Keratinocyte (primary cell): ENCODE measurements around the gene MARCHF6.

ENCODE experiments used
- EZH2 ChIP-seq: IDR thresholded peaks from one replicate; pipeline ENCODE4 v1.6.1; 2012; ENCODE audit warnings: inconsistent platforms, mild to moderate bottlenecking, low read length, moderate library complexity
- TF ChIP-seq, protein P1 (sequence below), 3 experiments: IDR thresholded peaks in 1 of 3; conservative IDR thresholded peaks in 1 of 3; optimal IDR thresholded peaks in 1 of 3; 2 replicates in 2 of 3; 3 replicates in 1 of 3; pipeline versions ENCODE3 to v1.5.1; 2011; ENCODE audit warnings: low read length in 3 of 3, mild to moderate bottlenecking in 3 of 3, moderate library complexity in 2 of 3, control low read depth in 1 of 3, inconsistent platforms in 1 of 3; ENCODE audit not compliant: insufficient read depth in 2 of 3; ENCODE audit errors: extremely low read depth in 1 of 3

DNA sequence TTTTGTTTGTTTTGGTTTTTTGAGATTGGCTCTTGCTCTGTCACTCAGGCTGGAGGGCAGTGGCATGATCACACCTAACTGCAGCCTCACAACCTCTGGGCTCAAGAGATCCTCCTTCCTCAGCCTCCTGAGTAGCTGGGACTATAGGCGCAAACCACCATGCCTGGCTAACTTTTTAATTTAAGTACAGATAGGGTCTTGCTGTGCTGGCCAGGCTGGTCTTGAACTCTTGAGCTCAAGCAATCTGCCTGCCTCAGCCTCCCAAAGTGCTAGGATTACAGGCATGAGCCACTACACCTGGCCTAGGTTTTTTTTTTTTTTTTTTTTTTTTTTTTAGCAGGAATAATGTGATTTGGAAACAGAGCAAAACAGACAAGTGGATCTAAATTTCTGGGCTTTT lies 37.6 kb downstream of the MARCHF6 start:
- TF ChIP-seq, protein P1, sequence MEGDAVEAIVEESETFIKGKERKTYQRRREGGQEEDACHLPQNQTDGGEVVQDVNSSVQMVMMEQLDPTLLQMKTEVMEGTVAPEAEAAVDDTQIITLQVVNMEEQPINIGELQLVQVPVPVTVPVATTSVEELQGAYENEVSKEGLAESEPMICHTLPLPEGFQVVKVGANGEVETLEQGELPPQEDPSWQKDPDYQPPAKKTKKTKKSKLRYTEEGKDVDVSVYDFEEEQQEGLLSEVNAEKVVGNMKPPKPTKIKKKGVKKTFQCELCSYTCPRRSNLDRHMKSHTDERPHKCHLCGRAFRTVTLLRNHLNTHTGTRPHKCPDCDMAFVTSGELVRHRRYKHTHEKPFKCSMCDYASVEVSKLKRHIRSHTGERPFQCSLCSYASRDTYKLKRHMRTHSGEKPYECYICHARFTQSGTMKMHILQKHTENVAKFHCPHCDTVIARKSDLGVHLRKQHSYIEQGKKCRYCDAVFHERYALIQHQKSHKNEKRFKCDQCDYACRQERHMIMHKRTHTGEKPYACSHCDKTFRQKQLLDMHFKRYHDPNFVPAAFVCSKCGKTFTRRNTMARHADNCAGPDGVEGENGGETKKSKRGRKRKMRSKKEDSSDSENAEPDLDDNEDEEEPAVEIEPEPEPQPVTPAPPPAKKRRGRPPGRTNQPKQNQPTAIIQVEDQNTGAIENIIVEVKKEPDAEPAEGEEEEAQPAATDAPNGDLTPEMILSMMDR (optimal IDR thresholded peaks at IDR 0.05 in 1 of 3, IDR thresholded peaks at IDR 0.05 in 1 of 3, conservative IDR thresholded peaks at IDR 0.05 in 1 of 3; ENCODE audit: extremely low read depth in 1 of 3, insufficient read depth in 2 of 3, low read length in 3 of 3) = no peak
- no peak for TF ChIP-seq EZH2
